GM20000 (cell line): ENCODE data around the gene ALPG.

ENCODE experiments used
- DNase-seq: peaks from one replicate; pipeline ENCODE4 v3.0.0; 2012; ENCODE audit warnings: low spot score
- TF ChIP-seq, protein P1 (sequence below): IDR thresholded peaks from 2 replicates; pipeline ENCODE4 v1.5.1; 2012; ENCODE audit warnings: mild to moderate bottlenecking, control low read depth; ENCODE audit errors: extremely low read depth, missing control alignments

Gene ALPG

GRCh38 chr2:232418056-232418455 is 11.4 kb downstream of the ALPG start:
- TF ChIP-seq, protein P1, sequence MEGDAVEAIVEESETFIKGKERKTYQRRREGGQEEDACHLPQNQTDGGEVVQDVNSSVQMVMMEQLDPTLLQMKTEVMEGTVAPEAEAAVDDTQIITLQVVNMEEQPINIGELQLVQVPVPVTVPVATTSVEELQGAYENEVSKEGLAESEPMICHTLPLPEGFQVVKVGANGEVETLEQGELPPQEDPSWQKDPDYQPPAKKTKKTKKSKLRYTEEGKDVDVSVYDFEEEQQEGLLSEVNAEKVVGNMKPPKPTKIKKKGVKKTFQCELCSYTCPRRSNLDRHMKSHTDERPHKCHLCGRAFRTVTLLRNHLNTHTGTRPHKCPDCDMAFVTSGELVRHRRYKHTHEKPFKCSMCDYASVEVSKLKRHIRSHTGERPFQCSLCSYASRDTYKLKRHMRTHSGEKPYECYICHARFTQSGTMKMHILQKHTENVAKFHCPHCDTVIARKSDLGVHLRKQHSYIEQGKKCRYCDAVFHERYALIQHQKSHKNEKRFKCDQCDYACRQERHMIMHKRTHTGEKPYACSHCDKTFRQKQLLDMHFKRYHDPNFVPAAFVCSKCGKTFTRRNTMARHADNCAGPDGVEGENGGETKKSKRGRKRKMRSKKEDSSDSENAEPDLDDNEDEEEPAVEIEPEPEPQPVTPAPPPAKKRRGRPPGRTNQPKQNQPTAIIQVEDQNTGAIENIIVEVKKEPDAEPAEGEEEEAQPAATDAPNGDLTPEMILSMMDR: no peak
- DNase-seq: no peak

GRCh38 chr2:232418466-232419244 is 12.0 kb downstream of the ALPG start:
- DNase-seq: no peak
- TF ChIP-seq, protein P1: no peak

DNA sequence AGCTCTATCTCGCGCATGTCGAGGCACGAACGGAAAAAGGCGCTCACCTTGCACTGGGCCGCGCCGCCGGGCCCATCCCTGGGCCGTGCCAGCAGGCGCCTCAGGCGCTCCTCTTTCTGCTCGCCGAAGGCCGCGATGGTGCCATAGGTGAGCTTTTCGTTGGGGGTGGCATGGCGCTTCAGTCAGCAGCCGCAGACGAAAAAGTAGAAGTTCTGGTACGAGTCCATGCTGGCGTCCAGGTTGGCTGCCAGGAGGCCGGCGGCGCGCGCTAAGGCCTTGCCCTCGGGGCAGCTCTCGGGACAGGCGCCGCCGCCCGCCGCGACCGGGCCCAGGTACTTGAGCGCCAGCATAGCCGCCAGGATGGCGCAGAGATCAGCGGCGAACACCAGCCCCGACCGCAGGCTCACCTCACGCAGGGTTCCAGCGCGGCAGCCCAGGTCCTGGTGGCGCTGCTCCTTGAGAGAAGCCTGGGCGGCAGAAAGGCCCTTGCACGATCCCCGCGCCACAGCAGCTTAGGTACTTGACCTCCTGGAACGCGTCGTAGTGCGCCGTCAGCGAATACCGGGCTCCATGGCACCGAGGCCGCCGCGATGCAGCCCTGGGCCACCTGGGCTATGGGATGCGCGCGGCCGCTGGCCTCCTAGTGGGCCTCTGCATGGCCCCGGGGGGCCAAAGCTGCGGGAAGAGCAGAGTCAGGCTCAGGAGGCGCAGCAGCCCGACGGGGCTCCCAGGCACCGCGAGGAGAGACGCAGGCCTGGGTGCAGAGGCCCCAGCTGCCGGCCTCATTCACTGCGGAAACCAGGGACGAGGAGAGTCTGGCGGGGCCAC is 12.8 kb downstream of the ALPG start:
- TF ChIP-seq, protein P1: no peak

DNA sequence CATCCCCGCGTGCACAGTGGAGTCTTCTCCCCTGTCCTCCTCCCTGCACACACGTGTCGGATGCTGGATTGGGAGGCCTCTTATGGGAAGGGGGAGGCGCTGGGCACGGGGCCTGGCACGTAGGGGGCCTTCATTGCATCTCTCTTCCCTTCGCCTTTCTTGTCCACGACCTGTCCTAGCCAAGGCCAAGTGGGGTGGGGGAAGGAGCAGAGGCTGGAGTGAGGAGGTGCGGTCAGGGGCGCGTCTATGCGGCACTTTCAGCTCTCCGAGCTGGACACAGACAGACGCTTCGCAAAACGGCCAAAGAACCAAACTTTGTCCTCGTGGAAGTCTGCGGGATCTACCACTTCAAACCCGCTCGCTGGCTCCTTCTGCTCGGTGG is 13.4 kb downstream of the ALPG start:
- TF ChIP-seq, protein P1: no peak
- DNase-seq: no peak

More for the DNA sequence above, 12.8 kb downstream of the ALPG start:
- no peak for DNase-seq

- no peak for DNase-seq
- TF ChIP-seq, protein P1: no peak
Observed at GRCh38 chr2:232420463-232421188, 14.0 kb downstream of the ALPG start.

GRCh38 chr2:232421189-232421785 is 14.6 kb downstream of the ALPG start:
- TF ChIP-seq, protein P1: no peak
- DNase-seq: no peak
